Umbilical cord (tissue), 2 donors: Measurements from ENCODE around the gene UQCRFS1. TPM values are rescaled to one million over a fixed set of nuclear protein-coding genes. Genes with fewer than 3 reads are reported as not detected.
"Not testable (repeated sequence)": the region's sequence is repeated elsewhere in the genome, so short reads cannot be mapped to it uniquely, and the experiment has no call there.

Experiments
- DNase-seq: peaks from one replicate; pipeline ENCODE4 v3.0.0-alpha.2; 2015; ENCODE audit warnings: low spot score
- total RNA-seq: library from RNA; depleted of rRNA; stranded (reverse); fragments of >200 nt; gene quantifications from one replicate; pipeline ENCODE4 v1.2.3, GENCODE V29; 2014; ENCODE audit warnings: low replicate concordance; ENCODE audit not compliant: insufficient read depth

The UQCRFS1 gene
- total RNA-seq, 1 donor from 2014 or later, result 14.4 TPM

- no peak for DNase-seq
Observed at GRCh38 chr19:29214411-29214810, 1.5 kb upstream of the UQCRFS1 start.

GRCh38 chr19:29212356-29212647, 649 bp downstream of the UQCRFS1 start:
- DNase-seq, result no peak

GRCh38 chr19:29211562-29212355, 1.2 kb downstream of the UQCRFS1 start:
- no peak for DNase-seq

- not testable (repeated sequence) for DNase-seq
Observed at GRCh38 chr19:29211041-29211440, 1.9 kb downstream of the UQCRFS1 start.

GRCh38 chr19:29210502-29210901, 2.4 kb downstream of the UQCRFS1 start:
- not testable (repeated sequence) for DNase-seq

- not testable (repeated sequence) for DNase-seq
Observed at GRCh38 chr19:29207403-29208187, 5.4 kb downstream of the UQCRFS1 start.

GRCh38 chr19:29206453-29206852, 6.5 kb downstream of the UQCRFS1 start:
- no peak for DNase-seq

- DNase-seq, result no peak
Observed at GRCh38 chr19:29202281-29202680, 10.7 kb downstream of the UQCRFS1 start.

- no peak for DNase-seq
Observed at GRCh38 chr19:29201855-29202254, 11.1 kb downstream of the UQCRFS1 start.

- no peak for DNase-seq
Observed at GRCh38 chr19:29194658-29195057, 18.3 kb downstream of the UQCRFS1 start.

GRCh38 chr19:29193155-29193554, 19.8 kb downstream of the UQCRFS1 start:
- no peak for DNase-seq

GRCh38 chr19:29191005-29191404, 21.9 kb downstream of the UQCRFS1 start:
- no peak for DNase-seq

GRCh38 chr19:29189033-29189360, 24.0 kb downstream of the UQCRFS1 start:
- DNase-seq, result peak; percentile 16

GRCh38 chr19:29188289-29189032, 24.5 kb downstream of the UQCRFS1 start:
- DNase-seq, result no peak

GRCh38 chr19:29187676-29188075, 25.3 kb downstream of the UQCRFS1 start:
- no peak for DNase-seq

GRCh38 chr19:29185427-29185826, 27.5 kb downstream of the UQCRFS1 start:
- no peak for DNase-seq

- no peak for DNase-seq
Observed at GRCh38 chr19:29176981-29177754, 35.8 kb downstream of the UQCRFS1 start.

GRCh38 chr19:29173896-29174295, 39.1 kb downstream of the UQCRFS1 start:
- DNase-seq, result no peak

- DNase-seq, result no peak
Observed at GRCh38 chr19:29172302-29172701, 40.6 kb downstream of the UQCRFS1 start.

GRCh38 chr19:29171525-29171924, 41.4 kb downstream of the UQCRFS1 start:
- DNase-seq, result no peak

- DNase-seq, result no peak
Observed at GRCh38 chr19:29170554-29170953, 42.4 kb downstream of the UQCRFS1 start.

- DNase-seq, result no peak
Observed at GRCh38 chr19:29162694-29163093, 50.3 kb downstream of the UQCRFS1 start.
